Memory B cell (primary cell): Measurements from ENCODE around the gene NOMO2.
"Not testable (repeated sequence)": the region's sequence is repeated elsewhere in the genome, so short reads cannot be mapped to it uniquely, and the experiment has no call there.

Experiments
- ATAC-seq: fragments of 150-1000 bp; cut with Tn5 transposase; 2 replicates; pipeline ENCODE4 v1.10.0; 2021; ENCODE audit warnings: low read depth, mild to moderate bottlenecking, moderate library complexity
- DNase-seq, 2 donors: peaks; one replicate each; pipeline ENCODE4 v3.0.0; 2022; ENCODE audit warnings: low spot score in 2 of 2
- H3K27ac Mint-ChIP-seq: one replicate; pipeline ENCODE4 v1.8.0; 2022; ENCODE audit warnings: mild to moderate bottlenecking, moderate library complexity, mixed read lengths
- H3K27me3 Mint-ChIP-seq: one replicate; pipeline ENCODE4 v1.8.0; 2022; ENCODE audit warnings: mixed read lengths
- H3K36me3 Mint-ChIP-seq: one replicate; pipeline ENCODE4 v1.8.0; 2022; ENCODE audit warnings: mild to moderate bottlenecking, mixed read lengths
- H3K4me1 Mint-ChIP-seq: one replicate; pipeline ENCODE4 v1.8.0; 2022; ENCODE audit warnings: mixed read lengths
- H3K4me3 Mint-ChIP-seq: one replicate; pipeline ENCODE4 v1.8.0; 2022; ENCODE audit warnings: mild to moderate bottlenecking, moderate library complexity, mixed read lengths
- H3K9me3 Mint-ChIP-seq: one replicate; pipeline ENCODE4 v1.8.0; 2022; ENCODE audit warnings: mixed read lengths

NOMO2 gene

DNA sequence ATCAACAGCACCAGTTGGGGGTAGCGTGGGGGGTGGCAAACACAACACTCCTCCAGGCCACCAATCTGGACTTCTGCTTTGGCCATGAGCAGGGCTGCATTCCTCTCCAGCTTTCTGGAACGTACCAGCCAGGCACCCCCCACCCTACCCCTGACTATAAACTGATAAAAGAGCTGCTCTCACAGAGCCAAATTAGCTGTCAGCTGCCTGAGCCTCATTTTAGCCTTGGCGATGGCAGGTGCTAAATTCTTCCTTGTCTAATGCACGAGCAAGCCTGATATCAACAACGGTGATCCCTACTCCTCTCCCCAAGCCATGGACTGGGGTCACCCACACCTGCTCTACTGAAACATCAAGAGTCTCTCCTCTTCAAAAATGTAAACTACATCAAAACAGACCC lies 8.2 kb downstream of the NOMO2 start:
- H3K27ac Mint-ChIP-seq, H3K9me3 Mint-ChIP-seq, ATAC-seq, H3K36me3 Mint-ChIP-seq, DNase-seq, H3K4me1 Mint-ChIP-seq, H3K27me3 Mint-ChIP-seq, H3K4me3 Mint-ChIP-seq: not testable (repeated sequence)

DNA sequence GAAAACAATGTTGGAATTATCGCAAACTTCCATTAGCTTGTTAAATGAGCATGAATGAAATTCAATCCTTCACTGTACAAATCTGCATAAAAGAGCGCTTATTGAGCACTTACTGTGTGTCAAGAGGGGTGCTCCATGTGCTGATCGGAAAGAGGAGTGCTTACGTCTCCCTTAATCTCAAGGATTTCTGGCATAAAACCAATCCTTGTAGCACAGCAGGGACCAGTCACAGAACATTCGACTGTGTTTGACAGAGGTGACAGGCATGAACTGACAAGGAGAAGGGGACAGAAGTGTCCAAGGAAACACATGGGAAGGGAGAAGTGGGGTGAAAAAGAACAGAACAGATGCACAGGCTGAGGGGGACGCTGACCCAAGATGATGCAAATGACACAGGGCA lies 14.5 kb downstream of the NOMO2 start:
- ATAC-seq, H3K27me3 Mint-ChIP-seq, H3K4me1 Mint-ChIP-seq, H3K4me3 Mint-ChIP-seq, H3K36me3 Mint-ChIP-seq, H3K27ac Mint-ChIP-seq, H3K9me3 Mint-ChIP-seq, DNase-seq: not testable (repeated sequence)

DNA sequence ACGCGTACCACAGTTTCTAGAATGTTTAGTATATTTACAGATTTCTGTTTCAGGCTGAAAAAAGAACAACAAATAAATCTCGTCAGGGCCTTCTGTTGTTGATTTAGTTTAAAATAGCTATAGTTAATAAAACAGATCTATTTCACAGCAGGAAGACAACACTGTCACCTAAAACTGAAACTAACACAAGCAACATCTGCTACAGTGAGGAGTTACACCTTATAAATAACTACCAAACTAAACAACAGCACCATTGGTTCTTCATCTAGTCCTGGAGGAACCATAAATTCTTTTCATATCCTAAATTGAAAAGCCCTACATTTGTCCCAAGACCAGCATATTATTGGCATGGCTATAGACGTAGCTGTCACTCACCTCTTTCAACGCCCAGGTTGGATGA lies 15.0 kb downstream of the NOMO2 start:
- H3K36me3 Mint-ChIP-seq, H3K9me3 Mint-ChIP-seq, H3K4me3 Mint-ChIP-seq, H3K4me1 Mint-ChIP-seq, ATAC-seq, H3K27me3 Mint-ChIP-seq, DNase-seq, H3K27ac Mint-ChIP-seq: not testable (repeated sequence)

DNA sequence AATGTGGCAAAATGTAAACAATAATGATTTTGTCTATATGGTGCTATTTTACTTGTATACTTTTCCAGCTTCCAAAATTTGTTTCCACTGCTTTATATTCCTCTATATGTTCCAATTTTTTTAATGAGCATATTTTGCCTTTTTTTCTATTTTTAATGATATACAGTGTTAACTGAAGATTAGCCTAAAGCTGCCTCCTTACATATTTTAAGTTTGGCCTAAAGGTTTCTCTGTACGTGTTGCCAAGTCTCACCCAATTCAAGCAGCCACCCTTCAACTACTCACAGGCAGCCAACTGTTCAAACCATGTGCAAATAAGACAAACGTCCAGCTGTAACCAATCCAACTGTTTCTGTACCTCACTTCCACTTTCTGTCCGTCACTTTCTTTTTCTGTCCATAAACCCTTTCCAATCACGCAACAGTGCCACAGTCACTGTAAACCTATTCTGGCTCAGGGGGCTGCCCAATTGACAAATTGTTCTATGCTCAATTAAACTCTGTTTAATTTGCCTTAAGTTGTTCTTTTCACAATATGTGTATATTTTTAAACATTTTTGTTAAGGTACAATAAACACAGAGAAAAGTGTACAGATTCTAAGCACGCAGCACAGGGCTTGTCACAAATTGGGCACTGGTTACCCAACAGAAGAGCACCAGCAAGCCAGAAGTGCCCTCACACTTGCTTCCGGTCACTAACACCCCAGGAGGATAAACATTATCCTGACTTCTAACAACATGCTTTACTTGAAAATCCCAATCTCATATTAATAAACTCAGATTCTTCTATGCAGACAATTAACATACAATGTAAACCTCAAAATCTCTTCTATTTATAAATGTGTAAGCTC lies 17.4 kb downstream of the NOMO2 start:
- not testable (repeated sequence) for H3K27ac Mint-ChIP-seq, DNase-seq, H3K4me1 Mint-ChIP-seq, H3K27me3 Mint-ChIP-seq, H3K9me3 Mint-ChIP-seq, H3K4me3 Mint-ChIP-seq, H3K36me3 Mint-ChIP-seq
- ATAC-seq: peak; percentile 45

DNA sequence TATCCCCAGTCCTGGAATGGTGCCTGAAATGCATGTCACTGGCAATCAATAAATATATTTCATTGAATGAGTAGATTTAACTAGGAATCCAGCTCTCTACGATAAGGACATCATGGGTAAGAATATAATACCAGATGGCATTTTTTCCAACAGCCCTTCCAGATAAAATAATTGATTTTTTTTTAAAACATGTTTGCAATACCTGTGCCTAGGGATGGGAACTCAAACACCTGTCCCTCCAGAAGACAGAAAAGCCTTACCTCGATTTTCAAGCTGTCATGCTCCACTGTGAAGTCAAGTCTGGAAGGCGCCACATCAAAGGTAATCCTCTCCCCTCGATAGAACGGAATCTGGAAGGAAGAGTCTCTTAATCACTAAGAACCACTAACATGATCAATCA lies 20.0 kb downstream of the NOMO2 start:
- H3K4me3 Mint-ChIP-seq, H3K4me1 Mint-ChIP-seq, DNase-seq, H3K27me3 Mint-ChIP-seq, H3K27ac Mint-ChIP-seq, ATAC-seq, H3K9me3 Mint-ChIP-seq, H3K36me3 Mint-ChIP-seq: not testable (repeated sequence)

DNA sequence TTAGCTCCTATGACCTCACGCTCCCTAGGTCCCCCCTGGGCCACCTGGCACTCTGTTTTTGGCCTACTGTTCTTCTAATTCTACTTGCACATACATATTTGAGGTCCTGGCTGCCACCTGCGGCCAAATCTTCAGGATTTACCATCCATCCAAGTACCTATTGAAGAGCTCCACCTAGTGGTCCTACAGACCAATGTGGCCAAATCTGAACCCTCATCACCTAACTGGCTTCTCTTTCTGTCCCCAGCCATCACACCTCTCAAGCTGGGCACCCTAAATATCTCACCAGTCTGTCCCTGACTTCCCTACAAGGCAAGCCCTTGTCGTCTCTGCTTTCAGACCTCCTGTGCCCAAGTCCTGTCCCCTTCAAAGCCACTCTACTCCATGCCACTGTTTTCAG lies 24.9 kb downstream of the NOMO2 start:
- not testable (repeated sequence) for H3K36me3 Mint-ChIP-seq, ATAC-seq, H3K4me1 Mint-ChIP-seq, H3K4me3 Mint-ChIP-seq, DNase-seq, H3K27ac Mint-ChIP-seq, H3K27me3 Mint-ChIP-seq, H3K9me3 Mint-ChIP-seq

DNA sequence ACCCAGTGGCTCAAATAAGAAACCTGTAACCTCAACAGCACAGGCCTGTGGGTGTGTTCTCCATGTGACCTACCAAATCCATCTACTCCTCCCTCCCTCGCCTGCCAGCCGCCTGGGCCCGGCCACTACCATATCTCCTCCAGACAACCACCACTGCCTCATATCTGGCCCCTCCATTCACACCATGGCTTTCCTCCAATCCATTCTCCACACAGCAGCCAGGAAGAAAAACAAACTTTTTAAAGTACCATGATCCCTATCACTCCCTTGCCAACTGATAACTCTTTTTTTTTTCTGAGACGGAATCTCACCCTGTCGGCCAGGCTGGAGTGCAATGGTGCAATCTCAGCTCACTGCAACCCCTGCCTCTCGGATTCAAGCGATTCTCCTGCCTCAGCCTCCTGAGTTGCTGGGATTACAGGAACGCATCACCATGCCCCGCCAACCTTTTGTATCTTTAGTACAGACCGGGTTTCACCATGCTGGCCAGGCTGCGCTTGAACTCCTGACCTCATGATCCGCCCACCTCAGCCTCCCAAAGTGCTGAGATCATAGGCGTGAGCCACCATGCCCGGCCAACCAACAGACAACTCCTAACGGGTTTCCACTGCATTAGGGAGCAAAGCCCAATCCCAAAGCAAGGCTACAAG lies 26.3 kb downstream of the NOMO2 start:
- H3K4me3 Mint-ChIP-seq, ATAC-seq, H3K27ac Mint-ChIP-seq, H3K36me3 Mint-ChIP-seq, DNase-seq, H3K27me3 Mint-ChIP-seq, H3K9me3 Mint-ChIP-seq, H3K4me1 Mint-ChIP-seq: not testable (repeated sequence)

DNA sequence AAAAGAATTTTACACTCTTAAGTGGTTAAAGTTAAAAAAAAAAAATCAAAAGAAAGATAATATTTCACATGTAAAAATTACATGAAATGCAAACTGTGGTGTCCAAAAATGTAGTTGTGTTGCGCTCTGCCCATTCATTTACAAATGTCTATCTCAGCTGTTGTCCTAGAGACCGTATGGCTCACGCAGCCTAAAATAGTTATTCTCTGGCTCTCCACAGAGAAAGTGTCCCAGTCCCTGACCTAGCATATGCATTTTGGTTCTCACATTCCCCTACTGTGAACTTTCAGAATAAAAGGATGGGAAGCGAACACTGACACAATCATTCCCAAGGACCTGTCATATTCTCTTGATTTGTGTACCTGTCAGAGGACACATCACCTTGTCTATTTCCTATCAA lies 27.6 kb downstream of the NOMO2 start:
- H3K9me3 Mint-ChIP-seq, H3K36me3 Mint-ChIP-seq, ATAC-seq, H3K4me1 Mint-ChIP-seq, H3K27ac Mint-ChIP-seq, H3K4me3 Mint-ChIP-seq, DNase-seq, H3K27me3 Mint-ChIP-seq: not testable (repeated sequence)

DNA sequence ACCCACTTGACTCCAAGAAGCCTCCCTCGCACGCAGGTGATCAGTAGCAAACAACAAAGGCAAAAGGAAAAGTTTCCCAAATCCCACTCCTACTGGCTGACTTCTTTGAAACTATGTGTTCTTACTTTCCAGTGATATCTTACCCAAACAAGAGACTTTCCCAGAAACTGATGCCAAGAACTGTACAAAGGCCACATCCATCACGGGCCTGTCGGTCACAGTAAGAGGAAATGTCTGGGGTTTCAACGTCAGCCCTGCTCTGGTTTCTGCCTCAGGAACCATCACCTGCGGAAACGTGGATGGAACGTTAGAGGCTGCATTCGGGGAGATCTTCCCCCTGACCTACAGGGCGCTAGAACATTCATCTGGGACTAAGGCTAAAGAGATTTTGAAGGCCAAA lies 30.6 kb downstream of the NOMO2 start:
- not testable (repeated sequence) for DNase-seq, H3K4me3 Mint-ChIP-seq, H3K27me3 Mint-ChIP-seq, H3K36me3 Mint-ChIP-seq, H3K4me1 Mint-ChIP-seq, H3K9me3 Mint-ChIP-seq, ATAC-seq, H3K27ac Mint-ChIP-seq

DNA sequence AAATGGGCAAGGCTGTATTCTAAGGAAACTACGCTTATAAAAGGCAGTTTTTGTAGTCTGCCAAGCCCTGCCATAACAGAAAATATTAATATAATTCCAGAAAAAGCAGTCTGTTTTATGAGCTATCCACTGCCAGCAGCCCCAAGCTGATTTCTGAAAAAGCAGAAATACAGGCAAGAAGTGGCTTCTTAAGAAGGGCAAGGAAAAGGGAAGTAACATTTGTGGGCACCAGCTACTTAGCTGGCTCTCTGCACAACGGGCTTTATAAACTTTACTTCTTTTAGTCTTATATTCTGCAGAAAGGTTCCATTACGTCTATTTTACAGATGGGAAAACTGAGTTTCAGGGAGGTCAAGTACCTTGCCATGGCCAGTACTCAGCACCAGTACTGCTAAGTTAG lies 31.6 kb downstream of the NOMO2 start:
- not testable (repeated sequence) for H3K27ac Mint-ChIP-seq, H3K9me3 Mint-ChIP-seq, H3K4me3 Mint-ChIP-seq, H3K27me3 Mint-ChIP-seq, DNase-seq, H3K36me3 Mint-ChIP-seq, H3K4me1 Mint-ChIP-seq
- peak; percentile 56 for ATAC-seq

DNA sequence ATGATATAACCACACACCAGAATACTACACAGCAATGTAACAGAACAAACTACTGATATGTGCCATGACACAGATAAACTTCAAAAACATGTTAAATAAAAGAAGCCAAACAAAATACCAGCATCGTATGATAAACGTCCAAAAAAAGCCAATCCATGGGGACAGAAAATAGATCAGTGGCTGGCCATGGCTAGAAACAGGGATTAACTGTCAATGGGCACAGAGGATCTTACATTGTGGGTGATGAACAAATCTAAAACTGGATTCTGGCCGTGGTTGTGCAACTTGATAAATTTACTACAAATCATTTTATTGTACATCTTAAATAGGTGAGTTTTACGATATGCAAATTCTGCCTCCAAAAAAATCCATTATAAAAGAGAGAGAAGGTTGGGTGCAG lies 35.4 kb downstream of the NOMO2 start:
- not testable (repeated sequence) for ATAC-seq, H3K4me1 Mint-ChIP-seq, H3K4me3 Mint-ChIP-seq, H3K27me3 Mint-ChIP-seq, H3K27ac Mint-ChIP-seq, H3K9me3 Mint-ChIP-seq, DNase-seq, H3K36me3 Mint-ChIP-seq

DNA sequence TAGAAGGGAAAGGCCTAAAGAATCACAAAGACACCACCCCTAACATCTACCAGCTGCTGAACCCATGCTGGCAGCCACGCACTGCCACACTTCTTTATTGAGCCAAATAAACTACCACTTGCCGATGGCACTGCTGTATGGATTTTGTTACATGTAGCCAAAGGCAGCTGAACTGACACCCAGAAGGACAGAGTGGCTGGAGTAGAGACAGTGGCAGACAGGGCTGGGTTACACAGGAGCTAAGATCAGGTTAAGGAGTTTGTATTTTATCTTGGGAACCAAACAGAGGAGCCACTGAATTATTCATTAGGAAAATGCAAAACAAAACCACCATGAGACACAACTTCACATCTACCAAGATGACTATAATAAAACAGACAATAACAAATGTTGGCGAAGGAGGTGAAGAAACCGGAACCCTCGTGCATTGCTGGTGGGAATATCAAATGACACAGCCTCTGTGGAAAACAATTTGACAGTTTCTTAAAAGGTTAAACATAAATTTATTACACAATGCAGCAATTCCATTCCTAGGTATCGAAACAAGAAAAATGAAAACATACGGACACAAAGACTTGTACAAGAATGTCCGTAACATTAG lies 35.9 kb downstream of the NOMO2 start:
- H3K27me3 Mint-ChIP-seq, H3K27ac Mint-ChIP-seq, DNase-seq, H3K9me3 Mint-ChIP-seq, H3K4me1 Mint-ChIP-seq, H3K4me3 Mint-ChIP-seq, H3K36me3 Mint-ChIP-seq, ATAC-seq: not testable (repeated sequence)

DNA sequence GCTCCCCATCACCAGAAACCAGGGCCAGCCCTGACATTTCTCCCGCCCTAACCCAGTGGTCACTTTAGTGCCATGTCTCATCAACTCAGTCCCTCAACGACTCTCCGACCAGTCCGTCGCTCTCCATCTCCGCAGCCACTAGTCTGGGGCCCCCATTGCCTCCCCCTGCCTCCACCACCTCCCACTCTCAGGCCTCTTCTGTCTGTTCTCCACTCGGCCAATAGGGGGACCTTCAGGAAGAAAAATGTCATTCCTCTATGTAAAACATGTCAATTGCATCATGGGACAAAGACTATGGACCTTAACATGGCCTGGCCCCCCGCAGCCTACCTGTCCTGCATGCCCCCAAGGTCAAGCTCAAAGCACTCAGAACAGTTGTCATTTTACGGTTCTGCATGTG lies 39.3 kb downstream of the NOMO2 start:
- not testable (repeated sequence) for H3K4me3 Mint-ChIP-seq, H3K9me3 Mint-ChIP-seq, ATAC-seq, DNase-seq, H3K27me3 Mint-ChIP-seq, H3K4me1 Mint-ChIP-seq, H3K27ac Mint-ChIP-seq, H3K36me3 Mint-ChIP-seq

DNA sequence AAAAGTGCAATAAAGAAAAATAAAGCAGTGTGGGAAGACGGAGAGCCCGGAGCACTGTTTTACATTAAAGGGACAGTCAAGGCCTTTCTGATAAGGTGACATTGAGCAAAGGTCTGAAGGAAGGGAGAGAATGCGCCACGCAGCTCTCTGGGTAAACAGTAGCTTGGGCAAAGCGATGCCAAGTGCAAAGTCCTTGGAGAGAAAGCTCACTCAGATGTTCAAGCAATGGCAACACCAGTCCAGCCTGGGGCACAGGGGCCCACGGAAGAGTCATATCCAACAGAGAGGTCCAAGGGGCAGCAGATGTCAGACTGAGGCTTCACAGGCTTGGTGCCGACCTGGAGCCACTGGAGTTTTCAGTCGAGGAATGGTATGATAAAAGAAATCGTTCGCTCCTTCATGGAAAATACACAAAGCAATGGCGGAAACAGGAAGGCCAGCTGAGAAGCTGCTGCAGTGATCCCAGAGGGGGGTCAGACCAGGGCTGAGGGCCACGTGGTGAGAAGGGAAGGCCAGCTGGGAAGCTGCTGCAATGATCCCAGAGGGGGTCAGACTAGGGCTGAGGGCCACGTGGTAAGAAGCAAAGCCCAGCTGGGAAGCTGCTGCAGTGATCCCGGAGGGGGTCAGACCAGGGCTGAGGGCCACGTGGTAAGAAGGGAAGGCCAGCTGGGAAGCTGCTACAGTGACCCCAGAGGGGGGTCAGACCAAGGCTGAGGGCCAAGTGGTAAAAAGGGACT lies 40.3 kb downstream of the NOMO2 start:
- not testable (repeated sequence) for DNase-seq, H3K4me3 Mint-ChIP-seq, H3K9me3 Mint-ChIP-seq, H3K27me3 Mint-ChIP-seq, H3K4me1 Mint-ChIP-seq, ATAC-seq, H3K36me3 Mint-ChIP-seq, H3K27ac Mint-ChIP-seq
